Skin of body (tissue), 2 donors: ENCODE data around the gene LHX6. TPM values are rescaled to one million over a fixed set of nuclear protein-coding genes. Genes with fewer than 3 reads are reported as not detected.

Experiments used
- DNase-seq: peaks from one replicate; lab custom pipeline; 2025; lab: John Stamatoyannopoulos, UW
- total RNA-seq: library from RNA; depleted of rRNA; stranded (reverse); fragments of >200 nt; gene quantifications from one replicate; pipeline ENCODE4 v1.2.3, GENCODE V29; 2014

The LHX6 gene
- 0.99 TPM for total RNA-seq

GRCh38 chr9:122228568-122229484, at the start of gene LHX6:
TSS of gene LHX6 (minus strand) at chr9:122228957. CDS start at chr9:122228740, 217 bp downstream.
- DNase-seq = no peak

- no peak for DNase-seq
These were observed 48.6 kb upstream of the LHX6 start for GRCh38 chr9:122277285-122277897.

- no peak for DNase-seq
These were observed 47.3 kb upstream of the LHX6 start for GRCh38 chr9:122276096-122276495.

GRCh38 chr9:122274055-122274454, 45.3 kb upstream of the LHX6 start:
- DNase-seq = no peak

- no peak for DNase-seq
These were observed 39.5 kb upstream of the LHX6 start for GRCh38 chr9:122268041-122268814.

GRCh38 chr9:122265149-122265915, 36.6 kb upstream of the LHX6 start:
- DNase-seq = no peak

GRCh38 chr9:122264360-122265148, 35.8 kb upstream of the LHX6 start, which contains the start of the genes MRRF and RBM18:
TSS of gene MRRF (plus strand) at chr9:122264882. CDS start at chr9:122270892, 6,010 bp downstream.
TSS of gene RBM18 (minus strand) at chr9:122264840. CDS start at chr9:122261492, 3,348 bp downstream.
- DNase-seq = peak; percentile 89

GRCh38 chr9:122263699-122264349, 35.1 kb upstream of the LHX6 start:
- no peak for DNase-seq

- DNase-seq = no peak
These were observed 33.3 kb upstream of the LHX6 start for GRCh38 chr9:122262073-122262472.

- no peak for DNase-seq
These were observed 32.7 kb upstream of the LHX6 start for GRCh38 chr9:122261469-122261881.

GRCh38 chr9:122258886-122259415, 30.2 kb upstream of the LHX6 start:
- no peak for DNase-seq

- DNase-seq = no peak
These were observed 27.4 kb upstream of the LHX6 start for GRCh38 chr9:122256206-122256605.

GRCh38 chr9:122254761-122255160, 26.0 kb upstream of the LHX6 start:
- DNase-seq = no peak

- no peak for DNase-seq
These were observed 24.0 kb upstream of the LHX6 start for GRCh38 chr9:122252796-122253195.

- no peak for DNase-seq
These were observed 22.6 kb upstream of the LHX6 start for GRCh38 chr9:122251351-122251750.

- no peak for DNase-seq
These were observed 19.7 kb upstream of the LHX6 start for GRCh38 chr9:122248448-122248865.

- no peak for DNase-seq
These were observed 17.9 kb upstream of the LHX6 start for GRCh38 chr9:122246666-122247065.

- no peak for DNase-seq
These were observed 15.6 kb upstream of the LHX6 start for GRCh38 chr9:122244349-122244748.

- DNase-seq = no peak
These were observed 11.0 kb upstream of the LHX6 start for GRCh38 chr9:122239722-122240121.
